B cell (primary cell): ENCODE measurements around the gene PRPF40A. TPM values are rescaled to one million over a fixed set of nuclear protein-coding genes. Genes with fewer than 3 reads are reported as not detected.

ENCODE experiments used
- ATAC-seq: fragments of 200-7000 bp; cut with Tn5 transposase; one replicate; pipeline ENCODE4 v1.10.0; 2021; ENCODE audit warnings: low read depth, mild to moderate bottlenecking, moderate number of reproducible peaks, moderate library complexity
- CTCF ChIA-PET: fragments of 350-600 bp; sonication (Branson Sonifier 250); formaldehyde crosslinking; loops from one replicate; lab custom pipeline; 2021; ENCODE audit warnings: antibody characterized with exemption, inconsistent platforms; lab: Charles Lee
- POLR2A ChIA-PET: fragments of 350-600 bp; sonication (Branson Sonifier 250); formaldehyde crosslinking; loops from one replicate; lab custom pipeline; 2021; ENCODE audit warnings: antibody characterized with exemption; lab: Charles Lee
- DNase-seq: peaks from one replicate; pipeline ENCODE4 v3.0.0; 2013
- H2AFZ ChIP-seq: 2 replicates; pipeline ENCODE4 v1.6.1; 2012; ENCODE audit warnings: mild to moderate bottlenecking, low read depth, low read length; ENCODE audit not compliant: insufficient read depth, poor library complexity, severe bottlenecking
- H3K27ac ChIP-seq, 2 donors: 1 replicate in 1 of 2; 2 replicates in 1 of 2; pipeline ENCODE4 v1.5.1; 2012 to 2013; ENCODE audit warnings: low read length in 2 of 2, mild to moderate bottlenecking in 2 of 2, moderate library complexity in 1 of 2
- H3K27me3 ChIP-seq, 4 experiments: fragments of 200-600 bp in 1 of 4; sonication (generic) in 1 of 4; replicated peaks in 1 of 4; 1 replicate in 2 of 4; 2 replicates in 2 of 4; pipeline versions ENCODE4 v1.6.1 to v1.7.0; 2013 to 2016; ENCODE audit warnings: low read length in 3 of 4, mild to moderate bottlenecking in 2 of 4, mixed read lengths in 1 of 4, moderate library complexity in 1 of 4; ENCODE audit not compliant: insufficient read depth in 4 of 4, control insufficient read depth in 3 of 4; ENCODE audit errors: control extremely low read depth in 1 of 4
- H3K36me3 ChIP-seq, 2 experiments: replicated peaks in 1 of 2; 1 replicate in 1 of 2; 2 replicates in 1 of 2; pipeline versions ENCODE4 v1.6.1 to v1.7.1; 2013; ENCODE audit warnings: low read length in 1 of 2; ENCODE audit not compliant: insufficient read depth in 2 of 2, control insufficient read depth in 1 of 2; ENCODE audit errors: control extremely low read depth in 1 of 2, extremely low read depth in 1 of 2
- H3K4me1 ChIP-seq, 2 donors: fragments of 200-600 bp in 1 of 2; sonication (generic) in 1 of 2; 1 replicate in 1 of 2; 2 replicates in 1 of 2; pipeline versions ENCODE4 v1.5.1 to v1.6.1; 2013 to 2017; ENCODE audit warnings: low read length in 2 of 2; ENCODE audit not compliant: control insufficient read depth in 2 of 2, insufficient read depth in 2 of 2
- H3K4me2 ChIP-seq: replicated peaks from 2 replicates; pipeline ENCODE3; 2012; ENCODE audit warnings: mild to moderate bottlenecking, low read depth, low read length; ENCODE audit not compliant: poor library complexity, severe bottlenecking
- H3K4me3 ChIP-seq, 5 experiments: fragments of 200-600 bp in 1 of 5; sonication (generic) in 1 of 5; 1 replicate in 3 of 5; 2 replicates in 2 of 5; pipeline versions ENCODE4 v1.5.1 to v1.7.0; 2011 to 2016; ENCODE audit warnings: low read length in 4 of 5, mild to moderate bottlenecking in 4 of 5, low read depth in 2 of 5, control low read depth in 1 of 5, moderate library complexity in 1 of 5; ENCODE audit not compliant: insufficient read depth in 1 of 5; ENCODE audit errors: control extremely low read depth in 1 of 5, extremely low read depth in 1 of 5
- H3K79me2 ChIP-seq: fragments of 200-600 bp; sonication (generic); one replicate; pipeline ENCODE4 v1.6.0; 2016; ENCODE audit warnings: low read length; ENCODE audit not compliant: control insufficient read depth, insufficient read depth
- H3K9ac ChIP-seq: fragments of 200-600 bp; sonication (generic); 2 replicates; pipeline ENCODE4 v1.6.1; 2017; ENCODE audit warnings: mild to moderate bottlenecking, low read length, moderate library complexity
- H3K9me3 ChIP-seq, 3 donors: one replicate each; pipeline versions ENCODE4 v1.6.1 to v1.7.1; 2013; ENCODE audit warnings: low read length in 2 of 3; ENCODE audit not compliant: control insufficient read depth in 2 of 3, insufficient read depth in 1 of 3; ENCODE audit errors: control extremely low read depth in 1 of 3
- H4K20me1 ChIP-seq: 2 replicates; pipeline ENCODE4 v1.6.0; 2012; ENCODE audit warnings: mild to moderate bottlenecking, low read length; ENCODE audit not compliant: insufficient read depth, control insufficient read depth, poor library complexity, severe bottlenecking
- H3K27ac Mint-ChIP-seq: one replicate; pipeline ENCODE4 v1.8.0; 2021; ENCODE audit warnings: mixed read lengths
- H3K27me3 Mint-ChIP-seq: one replicate; pipeline ENCODE4 v1.8.0; 2021; ENCODE audit warnings: mixed read lengths
- H3K4me1 Mint-ChIP-seq: one replicate; pipeline ENCODE4 v1.8.0; 2021; ENCODE audit warnings: mixed read lengths
- H3K4me3 Mint-ChIP-seq: one replicate; pipeline ENCODE4 v1.8.0; 2021; ENCODE audit warnings: mixed read lengths
- H3K9me3 Mint-ChIP-seq: one replicate; pipeline ENCODE4 v1.8.0; 2022; ENCODE audit warnings: mixed read lengths; ENCODE audit not compliant: insufficient read depth
- CTCF ChIP-seq: fragments of 200-600 bp; IDR thresholded peaks from one replicate; pipeline ENCODE4 v1.8.0; 2022; ENCODE audit warnings: antibody characterized with exemption, mild to moderate bottlenecking
- EZH2 ChIP-seq: IDR thresholded peaks from 2 replicates; pipeline ENCODE4 v1.6.1; 2012; ENCODE audit warnings: borderline replicate concordance, low read depth, mild to moderate bottlenecking, moderate library complexity, low read length; ENCODE audit not compliant: insufficient read depth, poor library complexity, severe bottlenecking
- WGBS: methylation state at CpG from one replicate; pipeline ENCODE4 v1.1.5; 2013; ENCODE audit warnings: missing lambda C conversion rate; ENCODE audit not compliant: insufficient coverage; 5-methylcytosine and 5-hydroxymethylcytosine counted together
- intact Hi-C: fragments of 100-400 bp; cut with micrococcal nuclease; formaldehyde crosslinking; loops from one replicate; pipeline ENCODE4 v1.10.0; 2022
- polyA plus RNA-seq: library from polyadenylated mRNA; depleted of rRNA; stranded (reverse); fragments of >200 nt; gene quantifications from 2 replicates; pipeline ENCODE4 v1.2.3, GENCODE V29; 2012
- total RNA-seq, 2 donors: library from RNA; stranded (reverse); fragments of 120-200 nt in 1 of 2; gene quantifications; 1 replicate in 1 of 2; 2 replicates in 1 of 2; pipeline versions ENCODE4 v1.2.3 to v1.2.4, GENCODE V29; 2013 to 2022

The PRPF40A gene
- total and polyA plus RNA-seq, 2 donors (not counting 1 experiment from before 2014, with no cell fraction given) = 40.4 to 115 TPM

GRCh38 chr2:152701198-152701597 is 16.1 kb downstream of the PRPF40A start:
- 97% methylated on average over 6 of the region's 7 CpGs for WGBS
- H3K4me1 Mint-ChIP-seq = peaks cover 33% of the 10 kb centered on the region
- Histone ChIP-seq H2AFZ (no peak overlapping the region), H3K79me2 (peaks cover 97% of the 10 kb centered on the region), H3K4me2 (no peak overlapping the region), H3K4me3 (no peak overlapping the region), H3K36me3 (peaks cover 11 to 16% of the 10 kb centered on the region in 2 experiments), H3K9me3 (peaks cover 0 to 9% (median 1%) of the 10 kb centered on the region in 3 donors), H3K27me3 (no peaks in the 10 kb centered on the region), H3K4me1 (peaks cover 0 to 3% of the 10 kb centered on the region in 2 donors), H3K27ac (no peak overlapping the region), H4K20me1 (peaks cover 78% of the 10 kb centered on the region), H3K9ac (no peak overlapping the region)
- H3K9me3 Mint-ChIP-seq = no peaks in the 10 kb centered on the region
- no peak for ATAC-seq
- intact Hi-C loops = no loop called here
- POLR2A ChIA-PET = no interaction called here
- no peak overlapping the region for H3K4me3 Mint-ChIP-seq
- CTCF ChIA-PET = no interaction called here
- H3K27ac Mint-ChIP-seq = no peak overlapping the region
- no peak for TF ChIP-seq CTCF
- TF ChIP-seq EZH2 = no peak
- DNase-seq = no peak
- H3K27me3 Mint-ChIP-seq = no peaks in the 10 kb centered on the region

- ChIA-PET POLR2A (no interaction called here), CTCF (no interaction called here)
- H3K27me3 Mint-ChIP-seq = no peaks in the 10 kb centered on the region
- Histone ChIP-seq H3K27ac (no peak overlapping the region), H3K4me1 (peaks cover 3 to 15% of the 10 kb centered on the region in 2 donors), H3K27me3 (no peaks in the 10 kb centered on the region), H3K79me2 (peaks cover 71% of the 10 kb centered on the region), H4K20me1 (peaks cover 31% of the 10 kb centered on the region), H3K9ac (no peak overlapping the region), H2AFZ (no peak overlapping the region), H3K36me3 (peaks cover 7 to 22% of the 10 kb centered on the region in 2 experiments), H3K4me3 (no peak overlapping the region), H3K4me2 (no peak overlapping the region), H3K9me3 (peaks cover 0 to 4% (median 1%) of the 10 kb centered on the region in 3 donors)
- no peak for ATAC-seq
- no CpG with 5 or more reads among the region's 1 CpG for WGBS
- no peak overlapping the region for H3K4me3 Mint-ChIP-seq
- no peaks in the 10 kb centered on the region for H3K9me3 Mint-ChIP-seq
- TF ChIP-seq EZH2 (no peak), CTCF (no peak)
- no peak for DNase-seq
- intact Hi-C loops = no loop called here
- no peak overlapping the region for H3K27ac Mint-ChIP-seq
- peaks cover 30% of the 10 kb centered on the region for H3K4me1 Mint-ChIP-seq
Observed at GRCh38 chr2:152696476-152696875, 20.8 kb downstream of the PRPF40A start.
